Panc1 (cell line): ENCODE data around the gene RNF7. TPM values are rescaled to one million over a fixed set of nuclear protein-coding genes. Genes with fewer than 3 reads are reported as not detected.

ENCODE experiments used
- ATAC-seq: fragments of 200-7000 bp; cut with Tn5 transposase; 2 replicates; pipeline ENCODE4 v1.9.1; 2020; ENCODE audit warnings: mild to moderate bottlenecking, moderate library complexity
- BruUV-seq: library from RNA; stranded (reverse); fragments of 400-500 nt; replicated peaks from 2 replicates; lab custom pipeline; 2021; lab: Mats Ljungman, UMichigan
- CTCF ChIA-PET: fragments of 300-600 bp; sonication (Branson Sonifier 250); formaldehyde crosslinking; loops from one replicate; lab custom pipeline; 2022; ENCODE audit warnings: antibody characterized with exemption; lab: Charles Lee
- POLR2A ChIA-PET: fragments of 300-600 bp; sonication (Branson Sonifier 250); formaldehyde crosslinking; loops from one replicate; lab custom pipeline; 2022; ENCODE audit warnings: antibody characterized with exemption; lab: Charles Lee
- DNase-seq: peaks from one replicate; pipeline ENCODE4 v3.0.0-alpha.2; 2010; ENCODE audit warnings: low read depth, low spot score
- H3K27ac ChIP-seq: 2 replicates; pipeline ENCODE4 v1.5.1; 2011; ENCODE audit warnings: mild to moderate bottlenecking, low read length, inconsistent platforms
- H3K27me3 ChIP-seq: fragments of 200-500 bp; sonication (Bioruptor generic); 2 replicates; pipeline ENCODE4 v1.6.0; 2014; ENCODE audit warnings: low read length, inconsistent platforms; ENCODE audit not compliant: control insufficient read depth, insufficient read depth
- H3K36me3 ChIP-seq: fragments of 200-500 bp; sonication (Bioruptor generic); 2 replicates; pipeline ENCODE4 v1.5.1; 2014; ENCODE audit warnings: inconsistent platforms, mild to moderate bottlenecking, low read length, moderate library complexity; ENCODE audit not compliant: control insufficient read depth, insufficient read depth
- H3K4me1 ChIP-seq: 2 replicates; pipeline ENCODE4 v1.5.1; 2011; ENCODE audit warnings: inconsistent platforms, mild to moderate bottlenecking, low read length, moderate library complexity; ENCODE audit not compliant: control insufficient read depth, insufficient read depth
- H3K4me3 ChIP-seq, 2 experiments: 2 replicates each; pipeline ENCODE4 v1.5.1; 2011 to 2012; ENCODE audit warnings: low read depth in 2 of 2, low read length in 2 of 2, mild to moderate bottlenecking in 2 of 2, inconsistent platforms in 1 of 2, moderate library complexity in 1 of 2
- H3K9me3 ChIP-seq: fragments of 200-500 bp; sonication (Bioruptor generic); 2 replicates; pipeline ENCODE4 v1.5.1; 2014; ENCODE audit warnings: low read depth, mild to moderate bottlenecking, inconsistent platforms, low read length, moderate library complexity; ENCODE audit not compliant: control insufficient read depth, insufficient read depth
- CTCF ChIP-seq: fragments of 450-650 bp; IDR thresholded peaks from 2 replicates; pipeline ENCODE4 v1.5.1; 2017; ENCODE audit warnings: mild to moderate bottlenecking
- POLR2AphosphoS5 ChIP-seq: IDR thresholded peaks from 2 replicates; pipeline ENCODE4 v1.6.1; 2012; ENCODE audit warnings: mild to moderate bottlenecking, low read depth, low read length, moderate library complexity
- REST ChIP-seq, 2 experiments: IDR thresholded peaks; 2 replicates each; pipeline ENCODE4 v1.6.1; 2011 to 2012; ENCODE audit warnings: low read depth in 2 of 2, control low read depth in 1 of 2, low read length in 1 of 2, mild to moderate bottlenecking in 1 of 2, moderate library complexity in 1 of 2; ENCODE audit not compliant: insufficient read depth in 1 of 2
- SIN3A ChIP-seq: IDR thresholded peaks from 2 replicates; pipeline ENCODE4 v1.6.1; 2012; ENCODE audit warnings: low read depth, mild to moderate bottlenecking, low read length, moderate library complexity, borderline replicate concordance; ENCODE audit not compliant: insufficient read depth
- TCF7L2 ChIP-seq: IDR thresholded peaks from 2 replicates; pipeline ENCODE4 v1.6.1; 2011; ENCODE audit warnings: mild to moderate bottlenecking, low read depth, low read length, inconsistent platforms
- in situ Hi-C: cut with HindIII; loops from 2 replicates; pipeline ENCODE4 v1.10.0; 2016; ENCODE audit warnings: low sequenced_read_pairs, low pct_unique_long_range_greater_than_20kb
- intact Hi-C: fragments of 100-400 bp; cut with micrococcal nuclease; formaldehyde crosslinking; loops from one replicate; pipeline ENCODE4 v1.10.0; 2022; ENCODE audit not compliant: unreplicated experiment
- total RNA-seq: library from RNA; stranded (reverse); gene quantifications from one replicate; pipeline ENCODE4 v1.2.1, GENCODE V29; 2021; ENCODE audit not compliant: unreplicated experiment

RNF7 gene
- total RNA-seq, 1 experiment from 2014 or later, result 87.3 TPM

- intact Hi-C loops, result no loop called here
- DNase-seq (no peak), ATAC-seq (no peak)
- Histone ChIP-seq H3K36me3 (no peaks in the 10 kb centered on the region), H3K9me3 (no peaks in the 10 kb centered on the region), H3K4me3 (no peak overlapping the region), H3K27ac (no peak overlapping the region), H3K4me1 (no peaks in the 10 kb centered on the region), H3K27me3 (no peaks in the 10 kb centered on the region)
- ChIA-PET POLR2A (no interaction called here), CTCF (no interaction called here)
- BruUV-seq, result no TSS peak
- no peak for TF ChIP-seq REST (IDR thresholded peaks at IDR 0.05; ENCODE audit: insufficient read depth in 1 of 2, low read depth in 2 of 2, low read length in 1 of 2)
- in situ Hi-C loops, result no loop called here
Measured at GRCh38 chr3:141707741-141708203, 30.3 kb upstream of the RNF7 start.

- Histone ChIP-seq H3K4me1 (no peaks in the 10 kb centered on the region), H3K27ac (no peak overlapping the region), H3K36me3 (no peaks in the 10 kb centered on the region), H3K9me3 (no peaks in the 10 kb centered on the region), H3K4me3 (no peak overlapping the region), H3K27me3 (no peaks in the 10 kb centered on the region)
- POLR2A ChIA-PET, result no interaction called here
- intact Hi-C loops, result no loop called here
- BruUV-seq, result no TSS peak
- ATAC-seq (no peak), DNase-seq (no peak)
- CTCF ChIA-PET, result no interaction called here
- TF ChIP-seq REST (IDR thresholded peaks at IDR 0.05; ENCODE audit: insufficient read depth in 1 of 2, low read depth in 2 of 2, low read length in 1 of 2) (no peak), CTCF (no peak), TCF7L2 (no peak), POLR2AphosphoS5 (no peak), SIN3A (no peak)
- in situ Hi-C loops, result no loop called here
Measured at GRCh38 chr3:141708367-141708766, 29.7 kb upstream of the RNF7 start.
